GM12878 (cell line): ENCODE results near the gene PGAM2.

ENCODE experiments used
- BCLAF1 ChIP-seq: fragments of 450-650 bp; IDR thresholded peaks from 2 replicates; pipeline ENCODE4 v1.6.1; 2017; ENCODE audit warnings: antibody characterized with exemption, mild to moderate bottlenecking, moderate library complexity
- GABPA ChIP-seq: IDR thresholded peaks from 2 replicates; pipeline ENCODE4 v1.6.1; 2014; ENCODE audit warnings: antibody characterized with exemption, low read depth, mild to moderate bottlenecking, inconsistent platforms
- HDAC2 ChIP-seq: fragments of 200-600 bp; sonication (generic); IDR thresholded peaks from 2 replicates; pipeline ENCODE4 v1.6.1; 2017
- JUND ChIP-seq: IDR thresholded peaks from 2 replicates; pipeline ENCODE4 v1.6.1; 2012; ENCODE audit warnings: low read depth, mild to moderate bottlenecking, low read length, improper control_type of control experiment, moderate library complexity
- NR2C2 ChIP-seq: IDR thresholded peaks from 2 replicates; pipeline ENCODE4 v1.6.1; 2011; ENCODE audit warnings: borderline replicate concordance, low read depth; ENCODE audit not compliant: control insufficient read depth, insufficient read length
- POLR2A ChIP-seq: IDR thresholded peaks from 2 replicates; pipeline ENCODE4 v1.6.1; 2011; ENCODE audit warnings: low read depth, mild to moderate bottlenecking, low read length
- POLR2AphosphoS5 ChIP-seq: IDR thresholded peaks from 2 replicates; pipeline ENCODE4 v1.6.1; 2011; ENCODE audit warnings: mild to moderate bottlenecking, low read length, inconsistent platforms
- SP1 ChIP-seq: IDR thresholded peaks from one replicate; pipeline ENCODE4 v1.6.1; 2011; ENCODE audit warnings: low read depth, low read length
- SPI1 ChIP-seq: IDR thresholded peaks from 2 replicates; pipeline ENCODE4 v1.6.1; 2011; ENCODE audit warnings: low read depth, mild to moderate bottlenecking, low read length, moderate library complexity, borderline replicate concordance; ENCODE audit not compliant: insufficient read depth
- SREBF2 ChIP-seq: IDR thresholded peaks from 2 replicates; pipeline ENCODE4 v1.6.1; 2012; ENCODE audit warnings: mild to moderate bottlenecking, low read length
- STAT1 ChIP-seq: fragments of 450-650 bp; conservative IDR thresholded peaks from 2 replicates; pipeline ENCODE4 v1.6.1; 2014; ENCODE audit warnings: antibody characterized with exemption, mild to moderate bottlenecking
- TF ChIP-seq, protein P1 (sequence below), 3 experiments: IDR thresholded peaks in 2 of 3; conservative IDR thresholded peaks in 1 of 3; 2 replicates each; pipeline ENCODE4 v1.5.1; 2011; ENCODE audit warnings: low read depth in 3 of 3, low read length in 3 of 3, mild to moderate bottlenecking in 3 of 3, control low read depth in 2 of 3, moderate library complexity in 2 of 3, inconsistent platforms in 1 of 3, mixed read lengths in 1 of 3; ENCODE audit not compliant: control insufficient read depth in 2 of 3, insufficient read depth in 1 of 3; ENCODE audit errors: extremely low read depth in 1 of 3

- TF ChIP-seq JUND: no peak
- TF ChIP-seq POLR2AphosphoS5: no peak
- no peak for TF ChIP-seq GABPA
- no peak for TF ChIP-seq SPI1
- no peak for TF ChIP-seq POLR2A
- TF ChIP-seq SP1: no peak
- no peak for TF ChIP-seq SREBF2
- TF ChIP-seq NR2C2: no peak
- TF ChIP-seq, protein P1, sequence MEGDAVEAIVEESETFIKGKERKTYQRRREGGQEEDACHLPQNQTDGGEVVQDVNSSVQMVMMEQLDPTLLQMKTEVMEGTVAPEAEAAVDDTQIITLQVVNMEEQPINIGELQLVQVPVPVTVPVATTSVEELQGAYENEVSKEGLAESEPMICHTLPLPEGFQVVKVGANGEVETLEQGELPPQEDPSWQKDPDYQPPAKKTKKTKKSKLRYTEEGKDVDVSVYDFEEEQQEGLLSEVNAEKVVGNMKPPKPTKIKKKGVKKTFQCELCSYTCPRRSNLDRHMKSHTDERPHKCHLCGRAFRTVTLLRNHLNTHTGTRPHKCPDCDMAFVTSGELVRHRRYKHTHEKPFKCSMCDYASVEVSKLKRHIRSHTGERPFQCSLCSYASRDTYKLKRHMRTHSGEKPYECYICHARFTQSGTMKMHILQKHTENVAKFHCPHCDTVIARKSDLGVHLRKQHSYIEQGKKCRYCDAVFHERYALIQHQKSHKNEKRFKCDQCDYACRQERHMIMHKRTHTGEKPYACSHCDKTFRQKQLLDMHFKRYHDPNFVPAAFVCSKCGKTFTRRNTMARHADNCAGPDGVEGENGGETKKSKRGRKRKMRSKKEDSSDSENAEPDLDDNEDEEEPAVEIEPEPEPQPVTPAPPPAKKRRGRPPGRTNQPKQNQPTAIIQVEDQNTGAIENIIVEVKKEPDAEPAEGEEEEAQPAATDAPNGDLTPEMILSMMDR (IDR thresholded peaks at IDR 0.05 in 2 of 3, conservative IDR thresholded peaks at IDR 0.05 in 1 of 3; ENCODE audit: control insufficient read depth in 2 of 3, extremely low read depth in 1 of 3, insufficient read depth in 1 of 3, low read depth in 3 of 3, low read length in 3 of 3): no peak
- TF ChIP-seq BCLAF1: no peak
- no peak for TF ChIP-seq HDAC2
- no peak for TF ChIP-seq STAT1
These were observed 30.4 kb upstream of the PGAM2 start for GRCh38 chr7:44095781-44096180.
